Gastroesophageal sphincter (tissue), 4 donors: ENCODE measurements around the gene C6orf132. TPM values are rescaled to one million over a fixed set of nuclear protein-coding genes. Genes with fewer than 3 reads are reported as not detected.
"Not testable (repeated sequence)": the region's sequence is repeated elsewhere in the genome, so short reads cannot be mapped to it uniquely, and the experiment has no call there.

Experiments used
- ATAC-seq: fragments of 150-250 bp; one replicate; pipeline ENCODE4 v1.9.1; 2016; ENCODE audit warnings: mild to moderate bottlenecking, moderate library complexity
- H3K27ac ChIP-seq, 4 donors: fragments of 200-600 bp; sonication (generic) in 3 of 4; 1 replicate in 3 of 4; 2 replicates in 1 of 4; pipeline ENCODE4 v1.5.1; 2016 to 2019
- H3K27me3 ChIP-seq: fragments of 200-600 bp; sonication (generic); one replicate; pipeline ENCODE4 v1.5.1; 2019
- H3K36me3 ChIP-seq, 2 donors: fragments of 200-600 bp; sonication (generic); one replicate each; pipeline ENCODE4 v1.5.1; 2019; ENCODE audit warnings: control low read depth in 1 of 2
- H3K4me1 ChIP-seq, 3 donors: fragments of 200-600 bp; sonication (generic); 1 replicate in 2 of 3; 2 replicates in 1 of 3; pipeline ENCODE4 v1.5.1; 2016 to 2019; ENCODE audit warnings: control low read depth in 2 of 3
- H3K4me3 ChIP-seq, 2 donors: fragments of 200-600 bp; sonication (generic); one replicate each; pipeline ENCODE4 v1.5.1; 2019; ENCODE audit warnings: mild to moderate bottlenecking in 1 of 2, moderate library complexity in 1 of 2
- H3K9me3 ChIP-seq, 3 donors: fragments of 200-600 bp; sonication (generic); one replicate each; pipeline ENCODE4 v1.5.1; 2017 to 2019; ENCODE audit warnings: control low read depth in 2 of 3
- EP300 ChIP-seq: sonication (generic); formaldehyde crosslinking; IDR thresholded peaks from one replicate; pipeline ENCODE4 v1.6.1; 2017; ENCODE audit warnings: antibody characterized with exemption, mild to moderate bottlenecking
- POLR2A ChIP-seq, 2 donors: fragments of 450-650 bp; IDR thresholded peaks; one replicate each; pipeline ENCODE4 v1.6.1; 2017; ENCODE audit warnings: antibody characterized with exemption in 2 of 2, mild to moderate bottlenecking in 2 of 2, moderate library complexity in 1 of 2
- POLR2AphosphoS5 ChIP-seq: sonication (generic); formaldehyde crosslinking; IDR thresholded peaks from one replicate; pipeline ENCODE4 v1.6.1; 2017; ENCODE audit warnings: antibody characterized with exemption
- WGBS, 2 donors: methylation state at CpG; one replicate each; pipeline ENCODE4 v1.1.5; 2018; ENCODE audit warnings: low coverage in 1 of 2; 5-methylcytosine and 5-hydroxymethylcytosine counted together
- total RNA-seq, 4 donors: library from RNA; depleted of rRNA; stranded (reverse); fragments of >200 nt; gene quantifications; one replicate each; pipeline ENCODE4 v1.1.0, GENCODE V29; 2016
- TF ChIP-seq, protein P1 (sequence below), 4 experiments: fragments of 200-600 bp in 2 of 4; fragments of 450-650 bp in 2 of 4; sonication (generic) in 1 of 4; IDR thresholded peaks; one replicate each; pipeline ENCODE4 v1.5.1; 2017 to 2019; ENCODE audit warnings: antibody characterized with exemption in 4 of 4, mild to moderate bottlenecking in 2 of 4, moderate library complexity in 2 of 4

C6orf132 gene
- total RNA-seq, 4 donors from 2014 or later, result 0.93 to 12.1 (median 1.4) TPM

DNA sequence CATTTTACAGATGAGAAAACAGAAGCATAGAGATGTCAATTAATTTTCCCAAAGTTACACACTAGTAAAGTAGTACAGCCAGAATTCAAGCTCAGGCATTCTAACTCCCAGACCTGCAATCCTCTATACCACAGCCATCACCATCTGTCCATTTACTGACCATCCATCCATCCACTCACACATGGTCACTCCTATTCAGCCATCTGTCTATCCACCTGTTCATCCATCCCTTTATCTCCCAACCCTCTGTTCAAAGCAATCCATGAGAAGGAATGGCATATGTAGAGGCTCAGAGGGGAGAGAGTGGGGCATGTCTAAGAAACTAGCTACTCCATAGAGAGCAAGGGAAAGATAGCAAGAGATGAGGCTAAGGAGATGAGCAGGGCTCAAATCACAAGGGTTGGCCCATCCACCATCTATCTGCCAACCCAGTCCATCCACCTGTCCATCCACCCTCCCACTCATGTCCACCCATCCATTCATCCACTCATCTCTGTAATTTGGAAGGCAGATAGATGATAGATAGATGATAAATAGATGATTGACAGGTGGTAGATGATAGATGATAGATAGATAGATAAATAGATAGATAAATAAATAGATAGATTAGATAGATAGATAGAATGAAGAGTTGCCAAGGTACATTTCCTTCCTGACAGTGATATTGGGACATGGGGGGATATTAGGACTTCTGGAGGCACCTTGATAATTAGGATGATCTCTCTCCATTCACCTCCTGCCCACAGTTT, 12.2 kb upstream of the C6orf132 start:
- no peaks in the 10 kb centered on the region for H3K9me3 ChIP-seq
- TF ChIP-seq EP300 (no peak), POLR2A (IDR thresholded peaks at IDR 0.05) (no peak), POLR2AphosphoS5 (no peak)
- TF ChIP-seq, protein P1, sequence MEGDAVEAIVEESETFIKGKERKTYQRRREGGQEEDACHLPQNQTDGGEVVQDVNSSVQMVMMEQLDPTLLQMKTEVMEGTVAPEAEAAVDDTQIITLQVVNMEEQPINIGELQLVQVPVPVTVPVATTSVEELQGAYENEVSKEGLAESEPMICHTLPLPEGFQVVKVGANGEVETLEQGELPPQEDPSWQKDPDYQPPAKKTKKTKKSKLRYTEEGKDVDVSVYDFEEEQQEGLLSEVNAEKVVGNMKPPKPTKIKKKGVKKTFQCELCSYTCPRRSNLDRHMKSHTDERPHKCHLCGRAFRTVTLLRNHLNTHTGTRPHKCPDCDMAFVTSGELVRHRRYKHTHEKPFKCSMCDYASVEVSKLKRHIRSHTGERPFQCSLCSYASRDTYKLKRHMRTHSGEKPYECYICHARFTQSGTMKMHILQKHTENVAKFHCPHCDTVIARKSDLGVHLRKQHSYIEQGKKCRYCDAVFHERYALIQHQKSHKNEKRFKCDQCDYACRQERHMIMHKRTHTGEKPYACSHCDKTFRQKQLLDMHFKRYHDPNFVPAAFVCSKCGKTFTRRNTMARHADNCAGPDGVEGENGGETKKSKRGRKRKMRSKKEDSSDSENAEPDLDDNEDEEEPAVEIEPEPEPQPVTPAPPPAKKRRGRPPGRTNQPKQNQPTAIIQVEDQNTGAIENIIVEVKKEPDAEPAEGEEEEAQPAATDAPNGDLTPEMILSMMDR (IDR thresholded peaks at IDR 0.05), result no peak
- no peak overlapping the region for H3K27ac ChIP-seq
- no peaks in the 10 kb centered on the region for H3K36me3 ChIP-seq
- ATAC-seq, result no peak
- H3K4me1 ChIP-seq, result no peaks in the 10 kb centered on the region
- peaks cover 8% of the 10 kb centered on the region for H3K27me3 ChIP-seq
- H3K4me3 ChIP-seq, result no peak overlapping the region

DNA sequence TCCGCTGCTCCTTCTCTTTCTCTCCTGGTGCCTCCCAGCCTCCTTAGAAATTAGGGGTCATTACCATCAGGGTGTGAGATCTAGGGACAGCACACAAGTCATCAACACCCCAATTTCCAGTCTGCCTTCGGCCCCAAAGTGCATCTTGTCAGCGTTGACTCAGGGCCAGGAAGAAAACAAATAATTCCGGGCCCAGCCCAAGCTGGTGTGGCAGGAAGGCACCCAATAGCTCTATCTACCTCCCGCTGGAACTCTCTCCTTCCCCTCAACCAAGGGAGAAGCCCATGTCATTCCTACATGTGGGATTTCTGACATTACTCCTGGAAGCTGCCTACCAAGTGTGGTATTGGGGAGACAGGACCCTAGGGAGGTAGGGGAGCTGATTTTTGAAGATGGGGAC, 11.5 kb upstream of the C6orf132 start:
- no peaks in the 10 kb centered on the region for H3K4me1 ChIP-seq
- peaks cover under 1% of the 10 kb centered on the region for H3K27me3 ChIP-seq
- WGBS, 2 donors, result 100% methylated on average over 2 of the region's 5 CpGs; no CpG with 5 or more reads in 1 of the 2 donors
- H3K36me3 ChIP-seq, result no peaks in the 10 kb centered on the region
- no peak overlapping the region for H3K4me3 ChIP-seq
- TF ChIP-seq EP300 (no peak), POLR2A (IDR thresholded peaks at IDR 0.05) (no peak), POLR2AphosphoS5 (no peak)
- TF ChIP-seq, protein P1 (IDR thresholded peaks at IDR 0.05), result no peak
- H3K9me3 ChIP-seq, result no peaks in the 10 kb centered on the region
- H3K27ac ChIP-seq, result no peak overlapping the region
- ATAC-seq, result no peak

DNA sequence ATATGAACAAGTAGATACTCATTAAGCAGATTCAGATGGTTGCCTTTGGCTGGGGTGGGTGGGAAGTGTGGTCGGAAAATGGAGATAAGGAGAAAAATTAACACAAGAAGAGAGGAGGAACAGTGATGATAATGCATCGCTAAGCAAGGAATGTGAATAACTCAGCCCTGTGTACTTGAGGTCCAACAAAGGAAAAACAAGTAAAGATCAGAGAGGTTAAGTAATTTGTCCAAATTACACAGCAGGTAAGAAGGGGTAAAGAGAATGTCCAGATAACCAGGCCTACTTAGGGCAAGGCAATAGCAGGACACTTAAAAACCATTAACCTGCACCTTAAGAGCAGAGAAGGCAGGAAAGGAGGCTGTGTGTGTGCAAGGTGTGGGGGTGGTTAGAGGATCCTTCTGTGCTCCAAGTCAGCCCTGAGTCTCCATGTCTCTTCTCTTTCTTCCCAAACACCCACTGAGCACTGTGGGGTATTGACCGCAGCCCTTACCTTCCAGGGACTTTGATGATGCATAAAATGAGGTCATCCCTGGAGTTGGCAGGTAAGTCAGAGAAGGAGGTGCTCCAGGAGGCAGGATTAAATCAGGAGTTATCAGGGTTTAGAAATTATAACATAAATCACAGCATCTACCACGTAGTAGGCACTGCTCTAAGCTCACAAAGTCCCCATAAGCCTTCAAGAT, 10.3 kb upstream of the C6orf132 start:
- not testable (repeated sequence) for H3K4me1 ChIP-seq, H3K27me3 ChIP-seq, H3K4me3 ChIP-seq, H3K9me3 ChIP-seq, H3K27ac ChIP-seq, H3K36me3 ChIP-seq, ATAC-seq
- 78 to 86% methylated on average over 2 to 3 of the region's 4 CpGs for WGBS, 2 donors

DNA sequence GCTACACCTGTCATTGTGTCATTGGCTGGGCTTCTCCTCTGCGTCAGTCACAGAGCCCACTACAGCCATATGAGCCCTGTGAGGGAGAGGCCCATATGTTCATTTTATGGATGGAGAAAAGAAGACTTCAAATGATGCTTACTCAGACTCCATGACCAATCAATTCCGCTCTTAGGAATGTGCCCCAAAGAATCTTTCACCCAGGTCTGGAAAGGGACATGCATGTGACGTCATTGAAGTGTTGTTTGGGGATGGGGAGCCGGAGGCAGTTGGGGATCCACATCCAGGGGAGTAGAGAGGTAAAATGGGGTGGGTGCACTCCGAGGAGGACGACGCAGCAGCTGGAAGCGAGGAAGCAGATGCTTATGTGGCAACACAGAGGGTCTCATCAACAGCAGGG, 9.6 kb upstream of the C6orf132 start:
- WGBS, 2 donors, result 63 to 78% methylated on average over 3 to 4 of the region's 8 CpGs
- H3K4me1 ChIP-seq, result no peaks in the 10 kb centered on the region
- no peaks in the 10 kb centered on the region for H3K9me3 ChIP-seq
- H3K27me3 ChIP-seq, result no peaks in the 10 kb centered on the region
- TF ChIP-seq EP300 (no peak), POLR2AphosphoS5 (no peak), POLR2A (IDR thresholded peaks at IDR 0.05) (no peak)
- TF ChIP-seq, protein P1 (IDR thresholded peaks at IDR 0.05), result no peak
- H3K36me3 ChIP-seq, result no peaks in the 10 kb centered on the region
- H3K27ac ChIP-seq, result no peak overlapping the region
- H3K4me3 ChIP-seq, result no peak overlapping the region
- ATAC-seq, result no peak

DNA sequence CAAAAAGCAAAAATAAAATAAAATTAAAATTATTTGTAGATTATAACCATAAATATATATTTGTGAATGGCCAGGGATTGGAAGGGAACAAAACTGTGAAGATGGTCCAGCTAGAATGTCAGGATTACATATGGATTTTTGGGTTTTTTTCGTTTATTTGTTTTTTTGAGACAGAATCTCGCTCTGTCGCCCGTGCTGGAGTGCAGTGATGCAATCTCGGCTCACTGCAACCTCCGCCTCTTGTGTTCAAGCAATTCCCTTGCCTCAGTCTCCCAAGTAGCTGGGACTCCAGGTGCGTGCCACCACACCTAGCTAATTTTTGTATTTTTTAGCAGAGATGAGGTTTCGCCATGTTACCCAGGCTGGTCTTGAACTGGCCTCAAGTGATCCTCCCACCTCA, 7.8 kb upstream of the C6orf132 start:
- H3K9me3 ChIP-seq, result no peaks in the 10 kb centered on the region
- TF ChIP-seq EP300 (no peak), POLR2AphosphoS5 (no peak), POLR2A (IDR thresholded peaks at IDR 0.05) (no peak)
- TF ChIP-seq, protein P1 (IDR thresholded peaks at IDR 0.05), result no peak
- no peak overlapping the region for H3K4me3 ChIP-seq
- H3K4me1 ChIP-seq, result no peaks in the 10 kb centered on the region
- H3K36me3 ChIP-seq, result no peaks in the 10 kb centered on the region
- peaks cover 7% of the 10 kb centered on the region for H3K27me3 ChIP-seq
- ATAC-seq, result no peak
- WGBS, 2 donors, result 81% methylated on average over 6 to 8 of the region's 8 CpGs
- H3K27ac ChIP-seq, result no peak overlapping the region
